GM21825 (cell line): Measurements from ENCODE around the gene FCAMR.

Source experiments
- ATAC-seq: cut with Tn5 transposase; IDR thresholded peaks from one replicate; pipeline ENCODE4 v1.9.1; 2021; ENCODE audit warnings: mild to moderate bottlenecking, moderate library complexity; ENCODE audit not compliant: unreplicated experiment

Gene FCAMR, protein sequence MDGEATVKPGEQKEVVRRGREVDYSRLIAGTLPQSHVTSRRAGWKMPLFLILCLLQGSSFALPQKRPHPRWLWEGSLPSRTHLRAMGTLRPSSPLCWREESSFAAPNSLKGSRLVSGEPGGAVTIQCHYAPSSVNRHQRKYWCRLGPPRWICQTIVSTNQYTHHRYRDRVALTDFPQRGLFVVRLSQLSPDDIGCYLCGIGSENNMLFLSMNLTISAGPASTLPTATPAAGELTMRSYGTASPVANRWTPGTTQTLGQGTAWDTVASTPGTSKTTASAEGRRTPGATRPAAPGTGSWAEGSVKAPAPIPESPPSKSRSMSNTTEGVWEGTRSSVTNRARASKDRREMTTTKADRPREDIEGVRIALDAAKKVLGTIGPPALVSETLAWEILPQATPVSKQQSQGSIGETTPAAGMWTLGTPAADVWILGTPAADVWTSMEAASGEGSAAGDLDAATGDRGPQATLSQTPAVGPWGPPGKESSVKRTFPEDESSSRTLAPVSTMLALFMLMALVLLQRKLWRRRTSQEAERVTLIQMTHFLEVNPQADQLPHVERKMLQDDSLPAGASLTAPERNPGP

DNA sequence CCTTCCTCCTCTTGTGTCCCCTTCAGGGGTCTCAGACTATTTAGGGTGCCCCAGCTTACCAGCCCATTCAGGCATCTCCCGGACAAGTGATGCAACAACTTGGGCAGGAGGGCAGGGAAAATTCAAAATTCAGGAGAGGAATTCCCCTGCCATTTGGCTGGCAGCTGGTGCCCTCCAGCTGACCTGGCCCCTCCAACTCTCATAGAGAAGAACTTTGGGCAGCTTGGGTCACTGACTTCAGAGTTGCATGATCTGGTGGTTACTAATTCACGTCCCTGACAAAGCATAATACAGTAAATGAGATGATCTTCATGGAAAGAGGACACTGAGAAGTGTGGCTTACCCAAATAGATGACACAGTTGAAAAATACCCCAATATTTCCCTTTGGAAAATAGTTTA is at the start of gene FCAMR:
FCAMR (minus strand) TSS at position 15 of the 400 bp plus-strand sequence. CDS start 335 bp downstream, outside the sequence.
- no peak for ATAC-seq

DNA sequence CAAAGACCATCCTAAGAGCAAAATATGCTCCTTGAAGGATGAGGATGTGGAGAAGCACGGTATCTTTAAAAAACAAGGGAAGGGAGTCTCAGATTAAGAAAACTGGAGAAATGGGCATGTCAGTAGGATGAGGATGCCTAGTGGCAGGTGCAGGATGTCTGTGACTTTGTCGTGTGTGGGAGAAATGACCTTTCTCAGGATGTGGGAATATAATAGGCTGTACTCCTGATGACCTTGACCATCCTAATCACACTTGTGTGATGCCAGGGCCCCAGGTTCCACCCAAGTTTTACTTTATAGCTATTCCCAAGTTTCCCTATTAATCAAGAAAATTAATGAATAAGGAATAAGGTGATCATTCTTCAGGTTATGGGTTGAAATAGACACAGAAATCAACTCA is 49.4 kb upstream of the FCAMR start:
- ATAC-seq, result no peak

DNA sequence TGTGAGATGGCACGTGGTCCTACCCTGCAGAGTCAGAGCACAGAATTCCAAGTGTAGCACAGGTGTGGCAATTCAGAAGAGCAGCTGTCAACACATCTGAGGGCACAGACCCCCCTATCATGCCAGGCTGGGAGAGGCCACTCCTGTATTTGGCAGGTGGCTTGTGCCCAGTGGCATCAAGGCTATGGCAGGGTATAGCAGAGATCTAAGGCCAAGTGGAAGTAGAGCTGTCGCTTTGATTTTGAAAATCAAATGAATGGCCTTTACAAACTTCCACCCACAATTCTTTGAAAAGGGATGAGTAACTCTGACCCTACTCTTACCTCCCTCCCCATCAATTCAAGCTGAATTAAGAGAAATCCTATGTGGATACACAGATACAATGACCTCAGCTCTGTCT is 48.9 kb upstream of the FCAMR start:
- ATAC-seq, result no peak

DNA sequence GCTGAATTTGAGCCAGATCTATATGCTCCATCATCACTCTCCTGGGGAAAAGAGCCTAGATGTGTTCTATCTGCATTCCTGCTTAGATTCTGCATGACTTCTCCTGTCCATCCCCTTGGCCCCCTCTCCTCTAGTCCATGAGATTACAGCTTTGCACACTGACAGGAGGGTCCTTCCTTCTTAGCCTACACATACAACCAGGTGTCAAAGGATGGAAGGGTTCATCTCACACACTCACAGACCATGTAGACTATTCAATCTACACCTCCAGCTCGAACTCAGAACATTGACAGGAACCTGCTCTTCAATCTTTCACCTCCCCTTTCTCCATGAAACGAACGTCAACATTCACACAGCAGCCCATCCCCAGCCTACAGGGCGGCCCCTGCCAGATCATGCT is 48.4 kb upstream of the FCAMR start:
- no peak for ATAC-seq

DNA sequence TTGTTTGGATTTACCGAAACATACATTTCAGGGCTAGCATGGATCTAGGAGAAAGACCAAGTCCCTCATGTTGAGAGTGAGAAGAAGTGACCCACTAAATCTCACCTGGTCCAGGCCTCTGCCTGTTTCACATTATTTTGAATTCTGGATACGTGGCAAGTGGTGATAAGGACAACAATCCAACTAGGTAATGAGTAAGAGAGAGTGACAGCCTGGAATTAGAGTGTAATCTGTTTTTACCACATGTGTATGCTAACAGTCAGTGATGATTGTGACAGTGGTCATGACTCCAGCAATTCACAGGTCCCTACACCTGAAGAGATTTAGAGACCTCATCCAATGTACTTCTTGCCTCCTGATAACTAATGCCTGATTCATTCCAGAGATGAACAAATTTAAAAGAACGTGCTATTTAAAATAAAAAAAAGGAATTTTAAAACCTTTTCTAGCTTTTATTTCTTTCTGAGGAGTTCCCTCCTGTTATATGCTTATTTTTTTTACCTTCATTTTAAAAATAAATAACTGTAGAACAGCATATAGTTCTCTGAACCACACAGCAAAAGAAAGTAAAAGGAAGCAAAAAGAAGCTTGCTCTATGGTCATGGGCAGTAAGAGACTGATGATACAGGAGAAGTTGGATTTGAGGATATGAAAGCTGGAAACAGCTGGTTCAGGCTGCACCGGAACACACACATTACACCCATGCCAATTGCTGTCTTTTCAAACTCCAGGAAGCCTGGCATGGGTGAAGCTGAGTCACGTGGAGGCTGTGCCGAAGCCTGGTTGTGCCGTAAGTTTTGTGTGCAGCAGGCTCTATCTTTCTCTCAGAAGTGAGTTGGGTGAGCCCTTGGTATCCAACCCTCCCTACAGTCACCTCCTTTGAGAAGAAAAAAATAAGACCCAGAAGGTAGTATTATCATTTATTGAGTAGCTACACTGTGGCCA is 47.6 kb upstream of the FCAMR start:
- no peak for ATAC-seq

DNA sequence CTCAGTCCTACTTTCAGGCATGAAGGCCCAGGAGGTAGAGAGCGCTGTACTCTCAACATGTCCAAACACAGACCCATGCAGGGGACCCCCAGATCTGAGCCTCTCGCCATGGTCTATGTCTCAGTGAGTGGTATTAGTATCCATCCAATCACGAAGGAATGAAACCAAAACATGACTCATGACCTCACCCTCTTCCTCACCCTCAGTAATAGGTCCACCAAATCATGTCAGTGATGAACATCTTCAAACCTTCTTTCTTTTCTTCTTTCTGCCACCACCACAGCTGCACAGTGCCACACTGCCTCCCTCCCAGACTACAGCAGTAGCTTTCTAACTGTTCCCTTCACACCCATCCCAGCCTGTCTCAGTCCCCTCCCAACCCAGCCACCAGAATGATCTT is 45.5 kb upstream of the FCAMR start:
- no peak for ATAC-seq

DNA sequence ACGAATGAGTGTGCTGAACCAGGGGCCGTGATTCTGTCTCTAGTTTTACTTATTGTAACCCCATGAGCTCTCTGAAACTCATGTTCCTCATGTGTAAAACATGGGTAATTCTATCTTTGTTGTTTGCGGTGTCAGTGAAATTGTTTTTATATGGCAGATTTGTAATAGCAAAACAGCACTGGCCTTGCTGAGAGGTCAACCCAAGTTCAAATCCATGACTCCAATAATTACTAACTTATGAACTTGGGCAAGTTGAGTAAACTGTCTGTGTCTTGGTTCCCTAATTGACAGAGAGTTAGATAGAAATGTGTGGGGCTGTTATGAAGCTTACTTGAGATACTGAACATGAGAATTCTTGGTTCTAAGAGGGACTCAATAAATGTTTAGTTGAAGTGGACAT is 44.5 kb upstream of the FCAMR start:
- no peak for ATAC-seq

DNA sequence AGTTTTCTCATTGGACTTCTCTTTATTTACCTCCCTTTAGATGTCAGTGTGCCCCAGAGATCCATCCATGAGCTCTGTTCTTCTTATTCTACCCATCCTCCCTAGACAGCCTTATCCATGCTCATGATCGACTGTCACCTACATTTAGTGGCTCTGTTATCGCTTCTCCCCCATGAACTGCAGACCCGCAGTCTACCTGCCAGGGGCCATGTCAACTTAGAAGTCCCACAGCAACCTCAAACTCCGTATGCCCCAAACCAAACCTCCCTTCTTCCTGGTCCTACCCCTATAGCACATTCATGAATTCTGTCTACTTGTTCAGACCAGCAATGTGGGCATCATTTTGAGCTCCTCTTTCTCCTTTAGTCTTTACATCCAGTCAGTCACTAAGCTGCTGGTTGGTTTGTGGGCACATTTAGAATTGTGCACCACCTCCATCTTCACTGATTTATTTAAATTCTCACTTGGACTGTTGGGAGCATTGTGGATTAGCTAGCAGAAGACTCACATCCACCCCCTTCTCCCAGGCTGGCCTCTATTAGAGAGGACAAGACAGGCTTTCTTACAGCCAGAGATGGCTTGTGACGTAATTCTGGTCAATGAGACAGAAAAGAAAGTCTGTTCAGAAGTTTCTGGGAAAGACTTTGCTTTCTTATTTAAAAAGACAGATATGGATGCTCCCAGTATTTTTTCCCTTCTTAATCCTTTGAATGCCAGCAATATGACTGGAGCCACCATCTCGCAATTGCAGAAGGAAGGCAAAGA is 43.2 kb upstream of the FCAMR start:
- no peak for ATAC-seq

DNA sequence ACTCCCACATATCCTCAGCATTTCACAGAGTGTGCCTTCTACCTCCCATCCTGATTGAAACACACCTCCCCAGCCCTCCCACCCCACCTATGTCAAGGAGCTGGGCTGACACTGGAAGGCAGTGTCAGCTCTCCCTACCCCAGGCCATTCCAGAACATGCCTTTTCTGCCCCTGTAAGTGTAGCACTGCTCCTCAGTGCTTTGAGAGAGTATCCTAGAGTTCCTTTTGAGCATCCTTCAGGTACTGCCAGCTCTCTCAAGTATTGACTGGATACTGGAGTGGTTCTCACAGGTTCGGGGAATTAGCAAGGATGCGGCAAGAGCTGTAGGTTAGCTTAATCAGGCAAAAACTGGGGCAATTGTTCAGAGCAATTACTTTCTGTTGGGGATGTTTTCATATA is 40.5 kb upstream of the FCAMR start:
- no peak for ATAC-seq

DNA sequence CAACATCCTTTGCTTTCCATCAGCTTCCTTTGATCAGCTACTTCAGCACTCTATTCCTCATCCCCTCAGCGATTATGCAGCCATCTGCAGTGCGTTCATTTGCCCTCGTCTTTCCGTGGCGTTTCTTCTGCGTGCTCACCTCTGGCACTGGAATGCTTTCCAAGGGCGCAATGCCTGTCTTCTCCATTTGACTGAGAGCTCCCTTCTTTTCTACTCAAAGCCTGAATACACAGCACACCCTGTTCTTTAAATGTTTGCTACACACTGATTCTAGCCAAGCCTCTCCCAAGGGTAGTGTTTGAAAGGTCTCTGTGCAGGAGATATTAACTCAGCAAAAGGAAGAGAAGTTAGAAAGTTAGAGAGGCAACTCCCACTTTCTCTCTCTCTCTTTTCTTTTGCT is 39.7 kb upstream of the FCAMR start:
- no peak for ATAC-seq

DNA sequence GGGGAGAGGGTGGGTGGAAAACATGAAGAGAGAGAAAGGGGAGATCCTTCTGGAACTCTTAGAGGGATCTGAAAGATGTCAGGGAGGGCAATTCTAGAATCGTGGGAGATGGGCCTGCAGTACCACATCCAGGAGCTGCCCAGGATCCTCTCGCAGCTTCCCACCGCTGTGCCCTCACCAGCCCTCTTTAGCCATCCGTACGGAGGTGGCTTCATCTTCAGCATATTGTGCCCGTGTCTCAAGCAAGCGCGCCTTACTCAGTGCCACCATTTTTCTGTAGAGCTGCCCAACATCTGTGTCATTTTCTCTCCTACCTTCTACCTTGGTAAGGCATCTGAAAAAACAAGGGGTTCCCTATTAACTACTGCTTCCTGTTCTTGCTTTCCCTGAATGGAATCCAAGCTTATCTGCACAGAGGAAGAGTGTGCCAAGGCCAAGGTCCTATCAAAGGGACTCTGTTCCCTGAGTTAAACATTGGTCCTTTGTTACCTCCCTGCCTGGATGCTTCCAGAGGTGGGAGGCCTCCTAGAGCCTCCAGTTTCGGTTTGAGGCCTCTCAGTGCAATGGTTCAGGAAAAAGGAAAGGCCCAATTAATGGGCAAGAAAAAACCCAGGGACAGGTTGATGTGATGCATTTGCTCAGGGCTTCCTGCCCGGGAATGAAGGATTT is 39.1 kb upstream of the FCAMR start:
- ATAC-seq, result no peak

DNA sequence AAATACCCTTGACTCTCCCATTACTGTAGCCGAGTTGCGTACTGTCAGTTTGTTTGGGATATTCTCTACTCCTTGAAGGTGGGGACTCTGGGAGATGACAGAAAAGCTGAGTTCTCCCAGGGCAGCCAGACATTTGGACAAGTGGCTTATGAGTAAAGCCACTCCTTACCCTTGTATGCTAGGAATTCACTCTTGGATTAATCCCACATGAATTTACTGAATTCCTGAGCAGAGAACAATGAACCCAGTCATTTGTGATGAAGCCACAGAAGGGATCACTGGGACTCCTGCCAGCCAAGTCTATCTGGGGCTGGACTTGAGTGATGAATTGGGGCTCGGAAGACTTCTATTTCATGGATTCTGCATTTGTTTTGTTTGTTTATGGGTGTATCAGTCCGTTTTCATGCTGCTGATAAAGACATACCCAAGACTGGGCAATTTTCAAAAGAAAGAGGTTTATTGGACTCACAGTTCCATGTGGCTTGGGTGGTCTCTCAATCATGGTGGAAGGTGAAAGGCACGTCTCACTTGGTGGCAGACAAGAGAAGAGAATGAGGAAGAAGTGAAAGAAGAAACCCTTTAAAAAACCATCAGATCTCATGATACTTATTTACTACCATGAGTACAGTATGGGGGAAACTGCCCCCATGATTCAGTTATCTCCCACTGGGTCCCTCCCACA is 37.2 kb upstream of the FCAMR start:
- ATAC-seq, result no peak

DNA sequence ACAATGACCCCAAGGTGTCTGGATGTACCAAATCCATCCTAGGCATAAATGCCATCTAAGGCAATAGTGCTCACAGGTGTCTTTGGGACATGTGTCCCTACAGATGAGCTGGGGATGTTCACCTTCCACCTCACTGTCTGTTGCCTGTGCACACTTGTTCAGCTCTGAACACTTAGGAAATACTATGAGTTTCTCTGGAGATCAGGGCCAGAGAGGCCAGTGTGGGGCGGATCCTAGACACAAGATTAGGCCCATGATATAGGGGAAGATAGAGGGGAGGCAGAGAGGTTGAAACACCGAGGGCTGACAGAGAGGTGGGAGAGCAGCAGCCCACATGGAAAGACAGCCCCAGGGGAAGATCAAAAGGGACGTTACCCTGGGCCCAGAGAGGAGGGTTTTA is 36.7 kb upstream of the FCAMR start:
- ATAC-seq, result no peak

DNA sequence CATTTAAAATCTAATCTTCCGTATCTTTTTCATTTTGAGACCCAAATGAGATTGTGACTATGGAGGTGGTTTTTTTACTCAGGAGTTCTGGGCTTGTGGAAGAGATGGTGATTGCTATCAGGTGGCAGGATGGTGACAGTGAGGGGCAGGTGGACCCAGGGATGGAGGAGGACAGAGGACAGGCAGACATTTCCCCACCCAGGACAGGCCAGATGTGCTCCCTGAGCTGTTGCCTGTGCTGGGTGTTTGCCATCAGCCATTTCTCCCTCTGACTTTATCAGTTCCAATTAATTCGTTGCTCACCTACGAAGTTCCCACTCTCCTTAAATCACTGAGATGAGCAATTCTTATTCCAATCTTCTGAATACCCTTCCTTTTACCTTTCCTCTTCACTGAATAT is 35.8 kb upstream of the FCAMR start:
- no peak for ATAC-seq

DNA sequence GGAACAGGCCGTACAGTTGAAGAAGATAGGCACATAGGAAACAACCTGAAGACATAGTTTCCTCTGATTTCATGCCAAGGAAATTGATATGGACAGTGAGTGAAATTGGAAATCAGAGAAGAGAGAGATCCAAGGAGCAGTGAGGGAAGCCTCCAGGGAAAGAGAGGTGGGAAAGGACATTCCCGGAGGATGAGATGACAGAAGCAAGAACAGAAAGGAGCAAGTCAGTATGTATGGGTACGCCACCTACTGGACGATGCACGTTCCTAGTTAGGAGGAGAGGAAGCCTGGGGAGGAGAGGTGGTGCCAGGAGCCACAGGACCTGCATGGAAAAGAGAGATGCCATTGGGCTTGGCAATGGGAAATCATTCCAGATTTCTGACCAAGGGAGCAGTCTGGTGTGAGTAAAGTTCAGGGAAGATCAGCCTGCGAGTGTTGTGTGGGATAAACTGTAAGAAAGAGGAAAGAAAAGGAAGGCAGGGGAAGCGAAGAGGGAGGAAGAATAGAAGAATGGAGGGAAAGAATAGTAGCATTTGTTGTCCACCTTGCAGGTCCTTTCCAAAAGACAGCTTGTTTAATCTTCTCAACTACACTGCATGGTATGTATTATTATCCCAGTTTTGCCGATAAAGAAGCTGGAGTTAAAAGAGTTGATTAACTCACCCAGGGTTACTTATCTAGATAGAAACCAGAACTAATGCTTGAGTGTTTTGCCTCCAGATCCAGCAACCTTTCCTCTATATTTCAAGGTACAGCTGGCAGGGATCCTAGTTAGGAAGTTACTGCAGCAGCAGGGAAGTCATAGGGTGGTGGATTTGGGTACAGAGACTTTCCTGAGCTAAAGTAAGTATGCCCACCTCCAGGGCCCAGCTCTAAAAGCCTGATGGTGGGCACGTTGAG is 34.9 kb upstream of the FCAMR start:
- ATAC-seq, result no peak

DNA sequence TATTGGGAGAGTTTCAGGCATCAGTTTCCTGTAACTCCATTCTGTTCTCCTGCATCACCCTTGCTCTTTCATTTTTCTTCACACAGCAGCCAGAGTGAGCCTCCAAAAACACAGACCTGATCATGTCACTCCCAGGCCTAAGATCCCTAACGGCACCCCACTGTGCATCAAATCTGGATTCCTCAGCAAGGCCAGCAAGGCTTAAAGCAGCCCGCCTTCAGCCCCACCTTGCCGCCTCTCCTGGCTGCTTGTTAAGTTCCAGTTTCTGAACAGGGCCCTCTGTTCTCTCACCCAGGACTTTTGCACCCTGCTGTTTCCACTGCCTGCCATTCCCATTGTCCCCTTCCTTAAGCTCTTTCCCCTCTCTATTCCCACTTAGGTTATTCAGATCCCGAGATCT is 33.0 kb upstream of the FCAMR start:
- no peak for ATAC-seq

DNA sequence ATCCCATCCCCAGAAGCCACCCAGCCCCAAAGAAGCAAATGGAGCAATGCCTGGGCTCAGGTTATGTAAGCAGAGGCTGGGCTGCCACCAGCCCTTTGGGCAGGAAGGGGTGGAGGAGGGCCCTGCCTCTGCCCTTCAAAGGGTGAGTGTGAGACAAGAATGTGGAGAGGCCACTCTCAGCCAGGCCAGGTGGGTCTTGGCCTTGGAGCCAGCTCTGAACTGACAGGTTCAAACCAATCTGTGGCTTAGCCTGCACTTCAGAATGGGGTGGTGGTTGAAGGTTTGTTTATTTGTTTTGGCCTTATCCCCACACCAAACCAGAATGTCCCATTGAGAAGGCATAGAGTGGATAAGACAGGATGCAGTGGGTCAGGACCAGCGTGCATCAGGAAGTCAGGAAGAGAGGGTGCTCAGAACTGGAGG is 32.5 kb upstream of the FCAMR start:
- ATAC-seq, result no peak

DNA sequence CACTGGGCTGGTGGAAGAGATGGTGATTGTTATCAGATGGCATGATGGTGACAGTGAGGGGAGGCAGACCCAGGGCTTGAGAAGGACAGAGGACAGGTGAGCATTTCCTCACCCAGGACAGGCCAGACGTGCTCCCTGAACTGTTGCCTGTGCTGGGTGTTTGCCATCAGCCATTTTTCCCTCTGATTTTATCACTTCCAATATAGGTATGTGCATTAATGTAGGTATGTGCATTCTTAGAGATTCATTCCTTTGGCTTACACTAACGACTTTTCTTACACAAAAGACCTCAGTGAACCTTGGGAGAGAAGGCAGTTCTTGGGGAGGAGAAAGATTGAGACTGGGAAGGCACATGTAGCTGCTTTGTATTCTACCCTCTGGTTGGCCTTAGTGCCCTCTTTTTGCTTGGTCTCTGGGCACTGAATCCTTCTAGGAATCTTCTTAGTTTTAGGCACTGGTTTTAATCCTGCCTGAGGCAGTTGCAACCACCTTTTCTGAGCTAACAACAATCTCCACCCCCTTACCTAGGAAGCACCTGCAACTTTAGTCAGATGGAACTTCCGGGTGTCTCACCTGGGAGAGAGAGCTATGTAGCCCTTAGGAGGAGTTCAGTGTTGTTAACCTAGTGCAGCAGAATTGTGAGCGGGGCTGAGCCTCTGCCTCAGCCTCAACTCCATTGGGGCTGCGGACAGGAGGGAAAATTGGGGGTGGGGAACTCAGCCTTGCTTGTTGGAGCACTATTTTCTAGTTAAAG is 31.4 kb upstream of the FCAMR start:
- ATAC-seq, result no peak
